IMR-90 (cell line): ENCODE data around the gene AKT1S1. TPM values are rescaled to one million over a fixed set of nuclear protein-coding genes. Genes with fewer than 3 reads are reported as not detected.
A peak's percentile ranks its signal among the peaks of the same experiment; 100 is the strongest.

Experiments used
- ATAC-seq: fragments of 200-7000 bp; cut with Tn5 transposase; 2 replicates; pipeline ENCODE4 v1.9.1; 2020; ENCODE audit warnings: low read depth, mild to moderate bottlenecking, moderate library complexity
- BruUV-seq: library from RNA; stranded (reverse); fragments of 400-500 nt; replicated peaks from 2 replicates; lab custom pipeline; 2021; lab: Mats Ljungman, UMichigan
- CTCF ChIA-PET: fragments of 300-600 bp; formaldehyde crosslinking; extraction: SDS; loops from one replicate; lab custom pipeline; 2021; ENCODE audit warnings: antibody characterized with exemption; lab: Yijun Ruan, JAX
- POLR2A ChIA-PET: fragments of 300-600 bp; sonication (Branson Sonifier 250); formaldehyde crosslinking; loops from one replicate; lab custom pipeline; 2022; ENCODE audit warnings: antibody characterized with exemption; ENCODE audit not compliant: unreplicated experiment; lab: Charles Lee
- DNase-seq: peaks from one replicate; pipeline ENCODE4 v3.0.0; 2013
- H2AFZ ChIP-seq: replicated peaks from 2 replicates; pipeline ENCODE3; 2013; ENCODE audit warnings: low read length, mild to moderate bottlenecking; ENCODE audit not compliant: poor library complexity
- H2AK5ac ChIP-seq: 2 replicates; pipeline ENCODE4 v1.6.1; 2013; ENCODE audit warnings: low read depth, low read length, inconsistent platforms
- H2AK9ac ChIP-seq: replicated peaks from 2 replicates; pipeline ENCODE3; 2013; ENCODE audit warnings: mild to moderate bottlenecking, low read depth, low read length, moderate library complexity; ENCODE audit not compliant: poor library complexity
- H2BK120ac ChIP-seq: 2 replicates; pipeline ENCODE4 v1.6.1; 2013; ENCODE audit warnings: low read depth, low read length, inconsistent platforms
- H2BK15ac ChIP-seq: 3 replicates; pipeline ENCODE4 v1.6.1; 2013; ENCODE audit warnings: low read depth, low read length, inconsistent platforms
- H2BK20ac ChIP-seq: 2 replicates; pipeline ENCODE4 v1.6.1; 2013; ENCODE audit warnings: low read depth, mild to moderate bottlenecking, inconsistent platforms, low read length, moderate library complexity
- H2BK5ac ChIP-seq: 2 replicates; pipeline ENCODE4 v1.6.1; 2013; ENCODE audit warnings: mild to moderate bottlenecking, low read depth, low read length, inconsistent platforms; ENCODE audit not compliant: poor library complexity, severe bottlenecking
- H3K14ac ChIP-seq: replicated peaks from 2 replicates; pipeline ENCODE4 v1.6.1; 2013; ENCODE audit warnings: low read depth, low read length, inconsistent platforms
- H3K18ac ChIP-seq: 2 replicates; pipeline ENCODE4 v1.6.1; 2013; ENCODE audit warnings: low read depth, low read length, control low read depth
- H3K23ac ChIP-seq: 2 replicates; pipeline ENCODE4 v1.6.1; 2013; ENCODE audit warnings: low read depth, low read length, inconsistent platforms
- H3K27ac ChIP-seq: 2 replicates; pipeline ENCODE4 v1.5.1; 2013; ENCODE audit warnings: mild to moderate bottlenecking, control low read depth, low read length; ENCODE audit not compliant: insufficient read depth
- H3K27me3 ChIP-seq: 2 replicates; pipeline ENCODE4 v1.6.1; 2013; ENCODE audit warnings: low read length; ENCODE audit not compliant: control insufficient read depth, insufficient read depth
- H3K36me3 ChIP-seq: 2 replicates; pipeline ENCODE4 v1.6.1; 2013; ENCODE audit warnings: low read length, mixed read lengths; ENCODE audit not compliant: control insufficient read depth, insufficient read depth
- H3K4ac ChIP-seq: 2 replicates; pipeline ENCODE4 v1.6.1; 2013; ENCODE audit warnings: low read depth, low read length, inconsistent platforms
- H3K4me1 ChIP-seq: 2 replicates; pipeline ENCODE4 v1.6.1; 2013; ENCODE audit warnings: low read length, mixed read lengths; ENCODE audit not compliant: control insufficient read depth, insufficient read depth
- H3K4me2 ChIP-seq: 2 replicates; pipeline ENCODE4 v1.6.1; 2013; ENCODE audit warnings: low read depth, mild to moderate bottlenecking, control low read depth, low read length, moderate library complexity
- H3K4me3 ChIP-seq: 2 replicates; pipeline ENCODE4 v1.5.1; 2013; ENCODE audit warnings: low read depth, mild to moderate bottlenecking, control low read depth, low read length, moderate library complexity; ENCODE audit not compliant: insufficient read depth
- H3K56ac ChIP-seq: 2 replicates; pipeline ENCODE4 v1.6.1; 2013; ENCODE audit warnings: low read length, inconsistent platforms; ENCODE audit not compliant: insufficient read depth; ENCODE audit errors: extremely low read depth
- H3K79me1 ChIP-seq, 2 experiments: 2 replicates each; pipeline ENCODE4 v1.6.1; 2013; ENCODE audit warnings: low read length in 2 of 2, inconsistent platforms in 1 of 2, low read depth in 1 of 2
- H3K9ac ChIP-seq: 2 replicates; pipeline ENCODE4 v1.6.1; 2013; ENCODE audit warnings: low read depth, low read length, control low read depth
- H3K9me1 ChIP-seq: 2 replicates; pipeline ENCODE4 v1.6.1; 2013; ENCODE audit warnings: low read length, inconsistent platforms; ENCODE audit not compliant: insufficient read depth
- H3K9me3 ChIP-seq: 2 replicates; pipeline ENCODE4 v1.6.1; 2013; ENCODE audit warnings: low read length; ENCODE audit not compliant: control insufficient read depth, insufficient read depth
- H4K20me1 ChIP-seq: 2 replicates; pipeline ENCODE4 v1.6.1; 2013; ENCODE audit warnings: low read length, inconsistent platforms; ENCODE audit not compliant: insufficient read depth
- H4K5ac ChIP-seq: 2 replicates; pipeline ENCODE4 v1.6.1; 2013; ENCODE audit warnings: mild to moderate bottlenecking, low read depth, low read length, control low read depth
- H4K8ac ChIP-seq, 2 experiments: 2 replicates each; pipeline ENCODE4 v1.6.1; 2013; ENCODE audit warnings: low read depth in 2 of 2, low read length in 2 of 2, control low read depth in 1 of 2, inconsistent platforms in 1 of 2
- H4K91ac ChIP-seq: 2 replicates; pipeline ENCODE4 v1.6.1; 2013; ENCODE audit warnings: low read depth, low read length, inconsistent platforms; ENCODE audit not compliant: insufficient read depth
- CEBPB ChIP-seq: IDR thresholded peaks from 2 replicates; pipeline ENCODE4 v1.6.1; 2012; ENCODE audit warnings: low read depth, low read length, improper control_type of control experiment
- MAFK ChIP-seq: IDR thresholded peaks from 2 replicates; pipeline ENCODE4 v1.6.1; 2012; ENCODE audit warnings: low read depth, low read length, improper control_type of control experiment
- MAZ ChIP-seq: IDR thresholded peaks from 2 replicates; pipeline ENCODE4 v1.6.1; 2012; ENCODE audit warnings: low read depth, mild to moderate bottlenecking, low read length, improper control_type of control experiment, moderate library complexity, borderline replicate concordance
- MXI1 ChIP-seq: IDR thresholded peaks from 2 replicates; pipeline ENCODE4 v1.6.1; 2012; ENCODE audit warnings: low read depth, mild to moderate bottlenecking, low read length, moderate library complexity, borderline replicate concordance
- NFE2L2 ChIP-seq: fragments of 150-350 bp; IDR thresholded peaks from 2 replicates; pipeline ENCODE4 v1.6.1; 2016; ENCODE audit warnings: low read depth, mild to moderate bottlenecking, low read length
- POLR2A ChIP-seq: IDR thresholded peaks from 2 replicates; pipeline ENCODE4 v1.6.1; 2012; ENCODE audit warnings: mild to moderate bottlenecking, low read depth, low read length
- RFX5 ChIP-seq: IDR thresholded peaks from 2 replicates; pipeline ENCODE4 v1.8.0; 2012; ENCODE audit warnings: low read depth, mild to moderate bottlenecking, low read length, moderate library complexity
- SMC3 ChIP-seq: fragments of 150-350 bp; IDR thresholded peaks from 2 replicates; pipeline ENCODE4 v1.6.1; 2016; ENCODE audit warnings: low read depth, mild to moderate bottlenecking, antibody characterized with exemption, low read length, moderate library complexity
- WGBS, 2 experiments: methylation state at CpG; one replicate each; pipeline versions ENCODE4 v1.1.5 to v1.1.7; 2013; ENCODE audit warnings: missing lambda C conversion rate in 2 of 2; ENCODE audit not compliant: insufficient read length in 1 of 2; ENCODE audit errors: extremely low coverage in 2 of 2; 5-methylcytosine and 5-hydroxymethylcytosine counted together
- dilution Hi-C: fragments of 300-500 bp; cut with HindIII; formaldehyde crosslinking; loops from one replicate; pipeline ENCODE4 v1.14.3; 2018; ENCODE audit warnings: low sequenced_read_pairs; ENCODE audit not compliant: unreplicated experiment
- in situ Hi-C: fragments of 300-500 bp; cut with MboI; formaldehyde crosslinking; loops from 3 replicates; pipeline ENCODE4 v1.14.3; 2019; ENCODE audit warnings: low sequenced_read_pairs, inconsistent platforms, mixed read lengths
- intact Hi-C: fragments of 100-400 bp; cut with micrococcal nuclease; formaldehyde crosslinking; loops from 2 replicates; pipeline ENCODE4 v1.10.0; 2022
- polyA plus RNA-seq, 3 experiments: library from polyadenylated mRNA; depleted of rRNA; stranded (reverse); fragments of >200 nt; gene quantifications; 2 replicates each; pipeline ENCODE4 v1.2.3, GENCODE V29; 2012; ENCODE audit warnings: low replicate concordance in 1 of 3
- total RNA-seq: library from RNA; depleted of rRNA; stranded (reverse); fragments of >200 nt; gene quantifications from 2 replicates; pipeline ENCODE4 v1.2.3, GENCODE V29; 2012
- TF ChIP-seq, protein P1 (sequence below): fragments of 150-350 bp; IDR thresholded peaks from 2 replicates; pipeline ENCODE4 v1.6.1; 2017; ENCODE audit warnings: mild to moderate bottlenecking, antibody characterized with exemption, low read length, low read depth

Gene AKT1S1
- total and polyA plus RNA-seq, 2 of the 4 experiments (the other 2 are of a cell fraction), result 3.6 to 54.4 TPM

DNA sequence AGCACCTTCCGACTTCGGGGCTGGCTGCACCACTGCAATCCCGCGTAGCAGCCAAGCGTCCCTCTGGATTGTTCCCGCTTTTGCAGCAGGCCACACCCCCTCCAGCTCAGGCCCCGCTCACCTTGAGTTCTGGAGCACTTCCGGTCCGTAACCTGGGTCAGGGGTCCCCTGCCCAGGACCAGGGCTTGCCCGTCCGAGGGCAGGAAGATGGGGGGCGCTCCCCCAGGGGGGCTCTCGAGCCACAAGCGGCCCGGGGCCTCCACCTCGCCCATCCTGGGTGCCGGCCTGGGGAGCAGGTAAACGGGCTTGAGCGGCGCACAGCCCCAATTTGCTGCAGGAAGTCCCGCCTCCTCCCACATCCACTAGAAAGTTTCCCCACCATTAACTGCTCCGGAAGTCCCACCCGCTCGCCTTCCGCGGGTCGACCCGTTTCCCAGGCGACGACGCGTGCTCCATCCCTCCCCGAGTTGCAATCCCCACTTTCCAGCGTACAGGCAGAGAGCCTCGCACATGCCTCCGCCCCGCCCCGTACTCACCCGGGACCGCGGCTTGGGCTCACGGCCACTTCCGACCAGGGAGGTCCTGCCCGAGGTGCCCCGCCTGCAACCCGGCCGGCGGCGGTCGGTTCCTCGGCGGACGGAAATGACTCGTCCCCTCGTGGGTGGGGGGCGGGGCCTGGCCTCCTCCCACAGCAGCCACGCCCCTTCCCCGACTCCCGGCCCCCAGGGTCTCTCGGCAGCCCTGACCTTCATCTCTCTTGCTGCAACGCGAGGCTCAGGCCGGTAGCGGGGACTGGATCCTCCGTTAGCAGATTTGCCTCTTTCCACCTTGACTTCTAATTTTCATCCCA, 10.0 kb downstream of the AKT1S1 start, which contains the start of gene PNKP:
Gene PNKP (minus strand): TSS at position 644 of the 850 bp plus-strand sequence. CDS start 372 bp downstream, at position 272.
- intact Hi-C loops (no loop called here), in situ Hi-C loops (no loop called here), dilution Hi-C loops (no loop called here)
- H2AFZ ChIP-seq, result peak within 1 kb of the TSS; percentile 96
- peak within 1 kb of the TSS; percentile 93 for H2AK9ac ChIP-seq
- CTCF ChIA-PET, result no interaction called here
- ATAC-seq (peak; percentile 51), DNase-seq (peak; percentile 85)
- H2AK5ac ChIP-seq, result peak within 1 kb of the TSS; percentile 86
- H2BK120ac ChIP-seq, result peak within 1 kb of the TSS; percentile 58
- peaks cover 7% of the 10 kb centered on the region for H3K4me1 ChIP-seq
- H4K5ac ChIP-seq, result peak within 1 kb of the TSS; percentile 94
- peaks cover 26% of the 10 kb centered on the region for H3K36me3 ChIP-seq
- peak within 1 kb of the TSS; percentile 37; the same call in 1 of the 3 replicates for H2BK15ac ChIP-seq
- H4K91ac ChIP-seq, result peak within 1 kb of the TSS; percentile 69
- H3K14ac ChIP-seq, result peak within 1 kb of the TSS; percentile 65
- H3K4me2 ChIP-seq, result peak within 1 kb of the TSS; percentile 97
- TF ChIP-seq POLR2A (peak; percentile 71), MAFK (no peak), SMC3 (no peak; the same call in 1 of the 2 replicates), RFX5 (no peak), MXI1 (peak; percentile 95), MAZ (peak; percentile 90), CEBPB (peak; percentile 42; the same call in 1 of the 2 replicates), NFE2L2 (0 out of 2 replicates have a peak, but pooled peaks have one; percentile 17)
- TF ChIP-seq, protein P1, sequence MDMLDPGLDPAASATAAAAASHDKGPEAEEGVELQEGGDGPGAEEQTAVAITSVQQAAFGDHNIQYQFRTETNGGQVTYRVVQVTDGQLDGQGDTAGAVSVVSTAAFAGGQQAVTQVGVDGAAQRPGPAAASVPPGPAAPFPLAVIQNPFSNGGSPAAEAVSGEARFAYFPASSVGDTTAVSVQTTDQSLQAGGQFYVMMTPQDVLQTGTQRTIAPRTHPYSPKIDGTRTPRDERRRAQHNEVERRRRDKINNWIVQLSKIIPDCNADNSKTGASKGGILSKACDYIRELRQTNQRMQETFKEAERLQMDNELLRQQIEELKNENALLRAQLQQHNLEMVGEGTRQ, result peak; percentile 54; the same call in 1 of the 2 replicates
- peak within 1 kb of the TSS; percentile 85 for H3K9ac ChIP-seq
- H3K18ac ChIP-seq, result peak within 1 kb of the TSS; percentile 82
- BruUV-seq, result no TSS peak
- peak within 1 kb of the TSS; percentile 81 for H3K4ac ChIP-seq
- H4K8ac ChIP-seq, result peak within 1 kb of the TSS; percentile 94 to 97
- peaks cover 27 to 70% of the 10 kb centered on the region in 2 experiments for H3K79me1 ChIP-seq
- peak within 1 kb of the TSS; percentile 96 for H3K27ac ChIP-seq
- H3K4me3 ChIP-seq, result peak within 1 kb of the TSS; percentile 87
- H2BK20ac ChIP-seq, result no peak within 1 kb of the TSS
- H3K9me1 ChIP-seq, result peaks cover 10% of the 10 kb centered on the region
- POLR2A ChIA-PET, result interaction anchor here (0.6 kb wide), 2 partner anchors 12 to 22 kb away, joined by 3 to 7 read pairs; no protein-coding TSS in a partner anchor
- H3K9me3 ChIP-seq, result no peaks in the 10 kb centered on the region
- H4K20me1 ChIP-seq, result peaks cover 18% of the 10 kb centered on the region
- no peaks in the 10 kb centered on the region for H3K27me3 ChIP-seq
- peak within 1 kb of the TSS; percentile 39; the same call in 1 of the 2 replicates for H3K23ac ChIP-seq
- 0% methylated on average over 42 of the region's 65 CpGs; no CpG with 5 or more reads in 1 of the 2 experiments for WGBS, 2 experiments
- H3K56ac ChIP-seq, result peak within 1 kb of the TSS; percentile 73
- H2BK5ac ChIP-seq, result peak within 1 kb of the TSS; percentile 88
